ENCODE results near the gene TRIM28. TPM values are rescaled to one million over a fixed set of nuclear protein-coding genes. Genes with fewer than 3 reads are reported as not detected.

Gene TRIM28
- total RNA-seq, 1 experiment from 2014 or later: 1,221 TPM

- Mint-ChIP-seq H3K4me1 (peaks cover 33% of the 10 kb centered on the region), H3K27me3 (ENCODE audit: low read depth) (peaks cover 2% of the 10 kb centered on the region; the same call in 1 of the 2 replicates), H3K9me3 (no peaks in the 10 kb centered on the region), H3K4me3 (peak overlapping the region; percentile 91), H3K36me3 (peaks cover 54% of the 10 kb centered on the region), H3K27ac (peak overlapping the region; percentile 88)
- TF ChIP-seq CREB1 (CRISPR knock-in tag; IDR thresholded peaks at IDR 0.05) (0 out of 2 replicates have a peak, but pooled peaks have one; percentile 24), TEAD1 (CRISPR knock-in tag; IDR thresholded peaks at IDR 0.05) (no peak), JUN (CRISPR knock-in tag; IDR thresholded peaks at IDR 0.05) (0 out of 2 replicates have a peak, but pooled peaks have one; percentile 19), ZNF671 (CRISPR knock-in tag; IDR thresholded peaks at IDR 0.05) (peak; percentile 80)
- ChIA-PET CTCF (interaction anchor here (2.4 to 3.4 kb wide), 3 partner anchors 28 to 40 kb away, joined by 10 to 38 read pairs (median 28); partner anchors contain the start of gene ZBTB45), POLR2A (interaction anchor here (0.6 to 3.8 kb wide), 6 partner anchors 8 to 55 kb away, joined by 3 to 34 read pairs (median 4); partner anchors contain the start of genes TRIM28 and ZBTB45)
- no peak for DNase-seq (ENCODE audit: low spot score)
- ATAC-seq: no peak
Measured at GRCh38 chr19:58553799-58554493, 10.1 kb downstream of the TRIM28 start.

- Mint-ChIP-seq H3K4me3 (peak within 1 kb of the TSS; percentile 91), H3K27ac (peak within 1 kb of the TSS; percentile 99), H3K9me3 (no peaks in the 10 kb centered on the region), H3K27me3 (ENCODE audit: low read depth) (peaks cover 5% of the 10 kb centered on the region; the same call in 1 of the 2 replicates), H3K36me3 (peaks cover 46% of the 10 kb centered on the region), H3K4me1 (peaks cover 33% of the 10 kb centered on the region)
- peak; percentile 99 for DNase-seq (ENCODE audit: low spot score)
- ChIA-PET CTCF (interaction anchor here (1.2 to 3.4 kb wide), 4 partner anchors 11 to 41 kb away, joined by 6 to 38 read pairs (median 19); partner anchors contain the start of genes TRIM28 and ZBTB45), POLR2A (interaction anchor here (0.9 to 3.8 kb wide), 7 partner anchors 10 to 55 kb away, joined by 3 to 34 read pairs (median 4); partner anchors contain the start of genes TRIM28 and ZBTB45)
- ATAC-seq: peak; percentile 38
- peak; percentile 58 for TF ChIP-seq PRDM15 (CRISPR knock-in tag; IDR thresholded peaks at IDR 0.05)
- TF ChIP-seq ZNF121 (CRISPR knock-in tag; IDR thresholded peaks at IDR 0.05): no peak
- TF ChIP-seq USF2 (CRISPR knock-in tag; IDR thresholded peaks at IDR 0.05): peak; percentile 50; the same call in 1 of the 2 replicates
- peak; percentile 91 for TF ChIP-seq FOXK1 (CRISPR knock-in tag; IDR thresholded peaks at IDR 0.05)
- no peak for TF ChIP-seq ATF6 (CRISPR knock-in tag; IDR thresholded peaks at IDR 0.05)
- peak; percentile 89; the same call in 1 of the 2 replicates for TF ChIP-seq CDX4 (CRISPR knock-in tag; IDR thresholded peaks at IDR 0.05; ENCODE audit: borderline replicate concordance)
- TF ChIP-seq FOXP4 (CRISPR knock-in tag; IDR thresholded peaks at IDR 0.05): peak; percentile 70
- TF ChIP-seq CTCF (IDR thresholded peaks at IDR 0.05): no peak
- TF ChIP-seq NR3C1 (CRISPR knock-in tag; conservative IDR thresholded peaks at IDR 0.05; ENCODE audit: low read depth): no peak
- 0 out of 2 replicates have a peak, but pooled peaks have one; percentile 35 for TF ChIP-seq E2F5 (CRISPR knock-in tag; IDR thresholded peaks at IDR 0.05)
- peak; percentile 95 for TF ChIP-seq ZBTB21 (CRISPR knock-in tag; IDR thresholded peaks at IDR 0.05; ENCODE audit: borderline replicate concordance)
- TF ChIP-seq ZNF416 (CRISPR knock-in tag; IDR thresholded peaks at IDR 0.05): peak; percentile 99
- TF ChIP-seq SOX15 (CRISPR knock-in tag; IDR thresholded peaks at IDR 0.05): no peak
- peak; percentile 98 for TF ChIP-seq PRRX2 (CRISPR knock-in tag; IDR thresholded peaks at IDR 0.05)
- no peak for TF ChIP-seq ATF1 (CRISPR knock-in tag; IDR thresholded peaks at IDR 0.05)
- 0 out of 2 replicates have a peak, but pooled peaks have one; percentile 61 for TF ChIP-seq JAZF1 (CRISPR knock-in tag; IDR thresholded peaks at IDR 0.05)
Measured at GRCh38 chr19:58554494-58555368, 10.9 kb downstream of the TRIM28 start, which contains the start of gene CHMP2A. Gene CHMP2A (minus strand): TSS chr19:58555105. CDS start chr19:58554212, 893 bp downstream.
